GDM1 (cell line): ENCODE measurements around the gene PCK2.
A peak's percentile ranks its signal among the peaks of the same experiment; 100 is the strongest.

Experiments
- DNase-seq: peaks from one replicate; lab custom pipeline; 2025; lab: John Stamatoyannopoulos, UW

The PCK2 gene

DNA sequence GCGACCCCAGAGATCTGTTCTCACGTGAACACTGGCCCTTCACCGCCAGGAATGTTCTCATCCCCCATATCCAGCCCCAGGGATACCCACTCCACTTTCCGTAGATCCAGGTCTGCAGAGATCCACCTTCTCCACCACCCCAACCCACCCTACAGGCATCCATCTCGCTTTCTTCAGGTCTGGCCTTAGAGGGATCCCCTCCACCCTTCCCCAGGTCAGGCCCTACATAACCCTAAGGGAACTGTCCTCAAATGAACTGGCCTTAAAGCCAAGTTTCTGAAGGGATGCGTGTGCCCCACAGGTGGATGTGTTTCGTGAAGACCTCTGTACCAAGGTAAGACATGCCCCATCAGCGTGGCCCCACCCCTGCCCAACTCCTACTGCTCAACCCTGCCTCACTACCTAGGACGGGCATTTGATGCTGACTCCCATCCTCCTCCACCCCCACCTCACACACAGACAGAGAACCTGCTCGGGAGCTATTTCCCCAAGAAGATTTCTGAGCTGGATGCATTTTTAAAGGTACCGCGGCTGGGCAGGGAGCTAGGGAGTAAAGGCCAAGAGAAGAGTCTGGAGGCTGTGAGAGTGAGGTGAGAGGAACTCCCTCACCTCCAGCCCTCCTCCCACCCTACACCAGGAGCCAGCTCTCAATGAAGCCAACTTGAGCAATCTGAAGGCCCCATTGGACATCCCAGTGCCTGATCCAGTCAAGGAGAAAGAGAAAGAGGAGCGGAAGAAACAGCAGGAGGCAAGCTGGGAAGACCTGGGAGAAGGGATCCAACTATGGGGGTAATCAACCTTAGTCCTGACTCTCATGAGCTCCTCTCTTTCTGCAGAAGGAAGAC is 42.8 kb downstream of the PCK2 start:
- no peak for DNase-seq

DNA sequence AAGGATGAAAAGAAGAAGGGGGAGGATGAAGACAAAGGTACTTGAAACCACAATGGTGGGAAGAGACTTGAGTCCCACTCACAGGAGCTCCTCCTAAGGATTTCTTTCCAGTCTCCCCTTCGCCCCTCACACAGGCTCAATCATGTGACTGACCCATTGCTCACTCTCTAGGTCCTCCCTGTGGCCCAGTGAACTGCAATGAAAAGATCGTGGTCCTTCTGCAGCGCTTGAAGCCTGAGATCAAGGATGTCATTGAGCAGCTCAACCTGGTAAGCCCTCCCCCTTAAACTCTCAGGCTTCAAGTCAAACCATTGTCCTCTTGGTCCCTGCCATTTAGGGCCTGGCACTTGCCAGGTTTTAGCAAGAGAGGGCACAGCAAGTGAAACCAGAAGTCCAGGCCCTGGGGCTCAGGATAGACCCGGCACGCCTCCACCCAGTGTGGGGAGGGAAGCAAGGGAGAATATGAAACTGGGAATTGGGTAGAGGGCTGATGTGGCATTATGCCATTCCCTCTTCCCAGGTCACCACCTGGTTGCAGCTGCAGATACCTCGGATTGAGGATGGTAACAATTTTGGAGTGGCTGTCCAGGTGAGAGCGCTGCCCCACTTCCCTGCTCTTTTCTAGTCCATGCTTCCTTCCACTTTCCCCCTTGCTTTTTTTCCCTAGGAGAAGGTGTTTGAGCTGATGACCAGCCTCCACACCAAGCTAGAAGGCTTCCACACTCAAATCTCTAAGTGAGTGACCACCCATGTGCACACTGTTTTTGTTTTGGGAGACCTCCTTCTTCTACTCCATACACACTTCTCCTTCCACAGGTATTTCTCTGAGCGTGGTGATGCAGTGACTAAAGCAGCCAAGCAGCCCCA is 43.7 kb downstream of the PCK2 start:
- DNase-seq: no peak

DNA sequence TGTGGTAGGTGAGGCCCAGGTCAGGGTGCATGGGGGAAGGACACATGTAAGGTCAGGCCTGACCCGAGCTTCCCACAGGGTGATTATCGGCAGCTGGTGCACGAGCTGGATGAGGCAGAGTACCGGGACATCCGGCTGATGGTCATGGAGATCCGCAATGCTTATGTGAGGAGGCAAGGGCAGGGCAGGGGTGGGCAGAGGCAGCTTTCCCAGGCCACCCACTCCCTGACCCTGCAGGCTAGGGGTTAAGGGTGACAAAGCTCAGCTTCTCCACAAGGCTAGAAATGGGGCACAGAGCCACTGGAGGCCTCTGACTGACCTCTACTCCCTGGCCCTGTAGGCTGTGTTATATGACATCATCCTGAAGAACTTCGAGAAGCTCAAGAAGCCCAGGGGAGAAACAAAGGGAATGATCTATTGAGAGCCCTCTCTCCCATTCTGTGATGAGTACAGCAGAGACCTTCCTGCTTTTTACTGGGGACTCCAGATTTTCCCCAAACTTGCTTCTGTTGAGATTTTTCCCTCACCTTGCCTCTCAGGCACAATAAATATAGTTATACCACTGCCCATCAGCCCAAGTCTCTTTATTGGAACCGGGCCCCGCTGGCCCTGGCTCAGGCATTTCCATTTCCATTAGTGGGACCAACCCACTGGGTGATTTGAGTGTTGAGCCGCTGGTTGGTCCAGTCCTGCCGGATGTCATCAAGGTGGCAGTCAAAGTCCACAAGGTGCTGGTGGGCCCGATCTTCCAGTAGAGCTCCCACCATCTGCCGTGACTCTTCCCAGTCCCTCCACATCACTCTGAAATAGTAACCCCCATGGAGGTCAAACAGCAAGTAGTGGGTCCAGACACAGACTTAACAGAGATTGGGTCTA is 44.5 kb downstream of the PCK2 start:
- no peak for DNase-seq

DNA sequence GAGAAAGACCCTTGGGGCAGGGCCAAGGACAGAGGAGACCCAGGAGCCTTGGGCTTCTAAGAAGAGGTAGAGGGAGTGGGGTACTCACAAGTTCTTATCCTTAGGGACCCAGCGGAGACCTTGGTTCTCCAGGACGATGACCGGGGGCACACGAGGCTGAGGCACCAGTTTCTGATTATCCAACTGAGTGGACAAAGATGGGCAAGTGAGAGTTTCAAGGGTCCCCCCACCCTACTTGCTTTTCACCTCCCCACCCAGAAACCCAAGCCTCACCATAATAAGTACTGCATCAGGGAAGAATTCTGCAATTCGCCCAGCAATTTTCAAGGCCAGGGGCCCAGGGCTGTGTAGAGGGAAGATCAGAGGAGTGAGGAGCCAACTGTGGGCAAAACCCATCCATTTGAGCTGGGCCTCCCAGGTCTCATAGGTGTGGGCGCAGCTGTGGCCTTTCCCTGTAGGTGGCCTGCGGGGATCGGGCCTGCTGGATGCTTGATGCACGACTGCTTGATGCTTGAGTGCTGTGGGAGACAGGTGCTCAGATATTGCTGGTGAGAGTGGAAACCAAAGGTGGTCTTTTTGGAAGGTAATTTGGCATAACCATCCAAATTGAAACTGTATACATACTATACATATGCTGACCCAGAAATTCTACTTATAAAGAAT is 45.3 kb downstream of the PCK2 start:
- DNase-seq: no peak

DNA sequence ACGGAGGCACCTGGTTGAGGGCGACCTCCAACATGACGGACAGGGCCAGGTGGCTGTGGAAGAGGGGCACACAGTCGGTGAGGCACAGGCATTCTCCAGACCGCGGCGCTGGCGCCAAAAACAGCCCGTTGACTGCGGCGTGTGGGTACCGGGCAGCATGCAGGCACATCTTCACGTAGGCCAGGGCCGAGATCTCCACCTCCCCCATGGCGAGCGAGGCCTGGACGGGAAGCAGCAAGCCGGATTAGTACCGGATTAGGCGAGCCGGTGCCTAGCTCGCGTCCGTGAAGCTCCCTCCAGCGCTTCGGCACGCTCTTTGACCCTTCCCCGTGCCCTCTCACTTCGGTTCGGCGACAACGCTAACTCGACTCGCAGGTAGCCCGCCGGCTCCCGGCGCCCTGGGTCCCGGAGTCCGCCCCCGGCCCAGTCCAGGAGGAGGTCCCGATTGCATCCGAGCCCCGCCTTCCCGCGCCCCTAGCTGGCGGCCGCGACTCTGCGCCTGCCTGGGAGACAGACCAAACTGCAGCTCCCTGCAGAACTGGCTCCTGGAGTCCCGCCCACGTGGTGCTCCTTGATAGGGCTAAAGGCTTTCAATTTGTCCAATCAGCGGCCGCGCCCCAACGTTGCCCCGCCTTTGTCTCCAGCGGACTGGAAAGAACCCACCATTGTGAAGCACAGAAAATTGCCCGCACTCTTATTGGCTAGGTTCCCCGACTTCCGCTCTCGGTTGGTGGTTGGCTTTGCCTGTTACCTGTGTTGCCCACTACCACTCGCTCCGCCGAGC is 47.2 kb downstream of the PCK2 start, which contains the start of gene EMC9:
Gene EMC9, minus strand, starts transcription at position 495 of the 784 bp plus-strand sequence. Its CDS starts 287 bp downstream, at position 208.
- peak; percentile 98 for DNase-seq

DNA sequence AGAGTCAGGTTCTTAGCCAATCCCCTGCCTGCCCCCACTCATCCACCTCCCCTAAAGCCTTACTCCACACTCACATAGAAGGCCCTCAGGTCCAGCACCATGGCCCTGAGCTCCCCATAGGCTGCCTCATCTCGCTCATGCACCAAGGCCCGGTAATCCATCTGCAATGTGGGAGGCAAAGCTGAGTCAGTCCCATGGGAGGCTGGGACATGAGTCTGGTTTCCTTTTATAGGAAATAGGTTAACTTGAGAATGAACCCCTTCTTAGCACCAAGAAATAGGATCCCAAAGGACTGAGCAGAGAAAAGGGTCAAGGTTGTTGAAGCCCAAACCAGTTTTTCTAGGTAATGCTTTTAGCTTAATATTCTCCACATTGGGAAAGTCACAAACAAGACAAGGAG is 49.4 kb downstream of the PCK2 start:
- no peak for DNase-seq

DNA sequence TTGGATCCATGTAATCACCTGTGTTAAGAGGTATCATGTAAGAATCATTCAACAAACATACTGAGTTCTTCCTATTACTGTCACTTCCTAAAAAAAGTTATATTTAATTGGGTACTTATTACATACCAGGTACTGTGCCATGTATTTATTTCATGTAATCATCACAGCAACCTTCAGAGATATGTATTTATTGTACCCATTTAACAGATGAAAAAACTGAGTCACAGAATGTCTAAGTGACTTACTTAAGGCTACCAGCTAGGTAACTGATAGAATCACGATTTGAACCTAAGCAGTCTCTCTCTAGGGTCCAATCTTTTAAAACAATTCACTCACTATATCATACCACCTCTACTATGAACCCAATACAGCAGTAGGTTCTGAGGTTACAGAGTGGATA is 50.3 kb downstream of the PCK2 start:
- DNase-seq: no peak

DNA sequence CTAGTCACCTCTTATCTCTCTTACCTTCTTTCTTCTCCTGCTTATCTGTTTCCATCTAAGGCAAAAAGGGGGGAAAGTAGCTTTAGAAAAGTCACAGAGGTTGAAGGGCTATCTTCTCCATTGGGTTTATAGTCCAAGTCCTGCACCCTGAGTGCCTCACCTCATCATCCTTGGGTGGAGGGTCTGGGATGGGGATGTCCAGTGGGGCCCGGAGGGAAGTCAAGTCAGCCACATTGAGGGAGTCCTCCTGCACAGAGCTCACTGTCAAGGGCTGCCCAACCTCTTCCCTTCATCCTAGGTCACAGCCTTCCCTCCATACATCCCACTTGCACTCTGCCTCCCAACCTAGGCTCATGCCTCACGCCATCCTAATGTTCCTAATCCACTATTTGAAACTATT is 51.1 kb downstream of the PCK2 start:
- DNase-seq: no peak

DNA sequence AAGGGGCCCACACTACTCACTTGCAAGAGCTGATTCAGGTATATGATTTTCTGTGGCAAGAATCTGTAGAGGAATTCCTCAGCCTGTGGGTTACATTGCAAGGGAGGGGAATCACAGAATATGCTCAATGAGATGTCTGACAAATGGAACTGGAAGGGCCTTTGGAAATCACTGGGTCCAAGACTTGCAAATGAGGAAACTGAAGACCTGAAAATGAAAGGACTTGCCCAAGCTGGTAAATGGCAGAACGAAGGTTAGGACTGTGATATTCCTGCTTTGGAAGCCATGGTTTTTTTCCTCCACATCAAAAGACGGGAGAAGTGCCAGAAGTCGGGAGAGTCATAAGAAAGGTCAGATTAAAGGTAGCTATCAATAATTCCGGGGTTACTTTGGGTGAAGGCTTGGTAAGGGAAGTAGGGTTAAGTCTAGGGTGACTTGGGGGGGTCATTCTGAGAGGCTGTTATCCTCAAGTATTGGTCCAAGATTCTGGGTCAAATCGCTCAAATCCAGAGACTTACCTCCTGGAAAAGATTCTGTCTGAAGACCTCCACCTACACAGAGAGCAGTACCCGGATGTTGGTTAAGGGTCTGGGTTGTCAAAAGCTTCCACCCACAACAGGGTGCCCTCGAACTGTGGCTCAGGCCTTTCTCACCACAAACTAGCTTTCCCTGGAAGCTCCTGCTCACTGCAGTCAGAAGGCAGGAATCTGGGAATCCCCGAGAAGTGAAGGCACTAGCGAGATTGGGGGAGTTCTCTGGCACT is 51.8 kb downstream of the PCK2 start:
- no peak for DNase-seq

DNA sequence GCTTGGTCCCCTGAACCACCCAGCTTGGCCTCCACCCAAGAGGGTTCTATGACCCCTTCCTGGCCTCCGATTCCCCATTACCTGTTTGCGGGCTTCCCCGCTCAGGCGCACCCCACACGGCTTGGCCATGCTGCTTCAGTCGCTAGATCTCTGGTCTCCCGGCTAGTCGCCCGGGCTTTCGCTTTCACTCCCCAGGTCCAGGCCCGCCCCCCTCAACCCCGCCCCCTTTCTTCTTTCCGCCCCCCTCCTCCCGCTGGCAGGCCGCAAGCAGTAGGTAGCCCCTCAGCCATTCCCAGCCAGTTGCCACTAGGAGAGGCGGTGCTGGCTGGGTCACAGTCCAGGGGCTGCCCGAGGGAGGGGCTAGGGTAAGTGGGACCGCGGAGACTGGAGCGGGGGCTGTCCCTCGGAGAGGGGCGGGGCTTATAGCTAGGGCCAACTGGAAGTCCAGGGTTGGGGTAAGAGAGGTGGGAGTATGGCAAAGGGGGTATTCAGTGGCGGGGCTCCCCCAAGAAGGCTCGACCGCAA is 52.4 kb downstream of the PCK2 start, which contains the start of gene PSME2:
Gene PSME2, minus strand, starts transcription at position 158 of the 525 bp plus-strand sequence. Its CDS starts 29 bp downstream, at position 129.
- peak; percentile 97 for DNase-seq

DNA sequence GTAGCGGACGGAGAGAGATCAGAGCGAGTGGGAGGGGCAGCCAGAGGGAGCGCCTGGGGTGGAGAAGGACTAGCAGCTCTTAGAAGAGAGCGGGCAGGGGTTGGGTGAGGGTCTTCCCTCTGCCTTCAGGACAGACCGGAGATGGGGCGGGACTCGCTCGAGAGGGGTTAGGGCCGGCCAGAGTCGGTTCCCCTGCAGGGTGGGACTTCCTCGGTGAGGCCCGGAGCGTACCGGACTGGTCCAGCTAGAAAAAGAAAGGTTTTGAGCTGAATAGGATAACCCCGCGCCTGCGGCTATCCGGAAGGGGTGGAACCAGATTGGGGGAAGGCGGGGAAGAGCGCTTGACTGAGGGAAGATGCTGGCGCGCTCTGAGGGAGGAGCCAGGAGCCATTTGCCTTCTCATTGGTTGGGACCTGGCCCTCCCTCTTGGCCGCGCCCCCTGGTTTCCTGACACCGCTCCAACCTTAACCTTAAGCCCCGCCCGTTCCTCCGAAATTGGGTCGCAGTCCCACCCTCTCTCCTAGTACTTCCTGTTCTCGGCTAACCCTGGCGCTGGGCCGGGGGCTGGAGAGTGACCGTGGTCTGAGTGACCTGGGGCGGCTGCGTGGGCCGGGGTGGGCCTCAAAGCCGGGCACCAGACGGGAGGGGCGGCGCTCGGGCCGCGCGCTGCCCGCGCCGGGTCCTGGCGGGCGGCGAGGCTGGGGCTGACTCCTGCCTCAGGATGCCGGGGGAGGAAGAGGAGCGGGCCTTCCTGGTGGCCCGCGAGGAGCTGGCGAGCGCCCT is 53.1 kb downstream of the PCK2 start, which contains the start of gene RNF31:
Gene RNF31, plus strand, starts transcription at position 521 of the 783 bp plus-strand sequence. Its CDS starts 201 bp downstream, at position 722.
- peak; percentile 97 for DNase-seq

DNA sequence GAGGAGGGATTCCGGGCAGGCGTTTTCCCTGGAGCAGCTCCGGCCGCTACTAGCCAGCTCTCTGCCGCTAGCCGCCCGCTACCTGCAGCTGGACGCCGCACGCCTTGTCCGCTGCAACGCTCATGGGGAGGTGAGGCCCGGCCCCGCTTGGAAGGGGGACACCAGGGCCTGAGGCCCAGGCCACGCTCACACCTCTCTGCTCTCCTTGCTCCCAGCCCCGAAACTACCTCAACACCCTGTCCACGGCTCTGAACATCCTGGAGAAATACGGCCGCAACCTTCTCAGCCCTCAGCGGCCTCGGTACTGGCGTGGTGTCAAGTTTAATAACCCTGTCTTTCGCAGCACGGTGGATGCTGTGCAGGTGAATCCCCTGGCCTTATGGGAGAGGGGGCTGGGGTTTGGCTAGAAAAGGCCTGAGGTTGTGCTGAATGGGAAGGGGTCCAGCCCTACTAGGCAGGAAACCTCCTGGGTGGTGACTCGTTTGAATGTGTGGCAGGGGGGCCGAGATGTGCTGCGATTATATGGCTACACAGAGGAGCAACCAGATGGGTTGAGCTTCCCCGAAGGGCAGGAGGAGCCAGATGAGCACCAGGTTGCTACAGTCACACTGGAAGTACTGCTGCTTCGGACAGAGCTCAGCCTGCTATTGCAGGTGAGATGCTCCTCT is 53.8 kb downstream of the PCK2 start:
- no peak for DNase-seq

DNA sequence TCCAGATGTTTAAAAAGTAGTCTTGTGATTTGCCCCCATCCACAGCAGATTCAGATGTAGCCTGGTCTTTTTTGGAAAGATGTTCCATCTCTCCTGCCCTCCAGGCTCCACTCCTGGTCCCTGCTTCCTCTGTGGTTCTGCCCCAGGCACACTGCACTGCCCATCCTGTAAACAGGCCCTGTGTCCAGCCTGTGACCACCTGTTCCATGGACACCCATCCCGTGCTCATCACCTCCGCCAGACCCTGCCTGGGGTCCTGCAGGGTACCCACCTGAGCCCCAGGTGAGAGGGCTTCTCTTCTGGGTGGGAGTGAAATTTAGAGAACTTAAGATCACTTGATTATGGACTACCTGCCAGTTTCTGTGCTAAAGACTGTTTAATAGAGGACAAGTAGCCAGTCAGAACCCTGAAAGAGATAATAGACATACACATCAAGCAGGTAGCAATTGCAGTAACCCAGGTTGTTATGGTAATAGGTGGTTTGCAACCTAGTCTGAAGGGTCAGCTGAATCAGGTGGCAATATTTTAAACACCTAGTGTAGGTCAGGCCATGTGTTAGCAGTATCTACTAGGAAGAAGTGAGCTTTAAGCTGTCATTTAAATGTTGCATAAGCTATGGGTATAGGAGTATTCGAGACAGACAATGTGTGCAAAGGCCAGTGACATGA is 55.3 kb downstream of the PCK2 start:
- no peak for DNase-seq

DNA sequence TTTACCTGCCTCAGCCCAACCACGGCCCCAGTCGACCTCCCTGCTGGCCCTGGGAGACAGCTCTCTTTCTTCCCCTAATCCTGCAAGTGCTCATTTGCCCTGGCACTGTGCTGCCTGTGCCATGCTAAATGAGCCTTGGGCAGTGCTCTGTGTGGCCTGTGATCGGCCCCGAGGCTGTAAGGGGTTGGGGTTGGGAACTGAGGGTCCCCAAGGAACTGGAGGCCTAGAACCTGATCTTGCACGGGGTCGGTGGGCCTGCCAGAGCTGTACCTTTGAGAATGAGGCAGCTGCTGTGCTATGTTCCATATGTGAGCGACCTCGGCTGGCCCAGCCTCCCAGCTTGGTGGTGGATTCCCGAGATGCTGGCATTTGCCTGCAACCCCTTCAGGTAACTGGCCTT is 56.0 kb downstream of the PCK2 start:
- no peak for DNase-seq

DNA sequence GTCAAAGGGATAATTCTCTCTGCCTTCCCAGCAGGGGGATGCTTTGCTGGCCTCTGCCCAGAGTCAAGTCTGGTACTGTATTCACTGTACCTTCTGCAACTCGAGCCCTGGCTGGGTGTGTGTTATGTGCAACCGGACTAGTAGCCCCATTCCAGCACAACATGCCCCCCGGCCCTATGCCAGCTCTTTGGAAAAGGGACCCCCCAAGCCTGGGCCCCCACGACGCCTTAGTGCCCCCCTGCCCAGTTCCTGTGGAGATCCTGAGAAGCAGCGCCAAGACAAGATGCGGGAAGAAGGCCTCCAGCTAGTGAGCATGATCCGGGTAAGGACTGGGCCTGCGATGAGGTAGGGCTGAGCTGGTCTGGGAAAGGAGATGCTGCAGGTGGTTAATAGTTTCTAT is 56.5 kb downstream of the PCK2 start:
- no peak for DNase-seq

DNA sequence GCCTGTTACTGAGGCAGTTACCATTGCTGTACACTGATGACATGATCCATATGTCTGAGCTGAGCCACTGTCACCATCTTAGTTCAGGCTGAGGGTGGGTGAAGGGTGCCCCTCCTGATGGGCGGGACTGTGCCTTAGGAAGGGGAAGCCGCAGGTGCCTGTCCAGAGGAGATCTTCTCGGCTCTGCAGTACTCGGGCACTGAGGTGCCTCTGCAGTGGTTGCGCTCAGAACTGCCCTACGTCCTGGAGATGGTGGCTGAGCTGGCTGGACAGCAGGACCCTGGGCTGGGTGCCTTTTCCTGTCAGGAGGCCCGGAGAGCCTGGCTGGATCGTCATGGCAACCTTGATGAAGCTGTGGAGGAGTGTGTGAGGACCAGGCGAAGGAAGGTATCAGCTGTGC is 56.9 kb downstream of the PCK2 start:
- no peak for DNase-seq

DNA sequence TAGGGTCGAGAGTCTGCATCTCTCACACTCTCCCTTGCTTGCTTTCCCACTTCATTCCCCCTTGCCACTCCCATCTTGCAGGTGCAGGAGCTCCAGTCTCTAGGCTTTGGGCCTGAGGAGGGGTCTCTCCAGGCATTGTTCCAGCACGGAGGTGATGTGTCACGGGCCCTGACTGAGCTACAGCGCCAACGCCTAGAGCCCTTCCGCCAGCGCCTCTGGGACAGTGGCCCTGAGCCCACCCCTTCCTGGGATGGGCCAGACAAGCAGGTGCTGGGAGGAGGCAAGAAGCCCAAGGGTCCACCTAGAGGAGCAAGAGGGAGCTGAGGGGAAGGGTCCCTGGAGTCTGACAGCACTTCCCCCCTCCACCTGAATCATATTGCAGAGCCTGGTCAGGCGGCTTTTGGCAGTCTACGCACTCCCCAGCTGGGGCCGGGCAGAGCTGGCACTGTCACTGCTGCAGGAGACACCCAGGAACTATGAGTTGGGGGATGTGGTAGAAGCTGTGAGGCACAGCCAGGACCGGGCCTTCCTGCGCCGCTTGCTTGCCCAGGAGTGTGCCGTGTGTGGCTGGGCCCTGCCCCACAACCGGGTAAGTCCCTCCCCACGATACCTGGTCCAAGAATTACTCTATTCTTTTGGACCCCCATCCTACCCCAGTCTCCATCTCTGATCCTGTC is 57.4 kb downstream of the PCK2 start:
- DNase-seq: no peak
